Ishikawa (cell line): ENCODE data around the gene ALOX5.

ENCODE experiments used
- CEBPB ChIP-seq: IDR thresholded peaks from 2 replicates; pipeline ENCODE4 v1.6.1; 2012
- CREB1 ChIP-seq: IDR thresholded peaks from 2 replicates; pipeline ENCODE4 v1.6.1; 2012; ENCODE audit warnings: low read depth
- EGR1 ChIP-seq: IDR thresholded peaks from 2 replicates; pipeline ENCODE4 v1.6.1; 2012
- EP300 ChIP-seq: IDR thresholded peaks from 2 replicates; pipeline ENCODE4 v1.6.1; 2012; ENCODE audit warnings: borderline replicate concordance
- FOXM1 ChIP-seq: IDR thresholded peaks from 2 replicates; pipeline ENCODE4 v1.6.1; 2012; ENCODE audit warnings: low read depth, borderline replicate concordance
- NFIC ChIP-seq: IDR thresholded peaks from 2 replicates; pipeline ENCODE4 v1.6.1; 2012
- RAD21 ChIP-seq: IDR thresholded peaks from 2 replicates; pipeline ENCODE4 v1.6.1; 2012; ENCODE audit warnings: low read depth
- TAF1 ChIP-seq: IDR thresholded peaks from 2 replicates; pipeline ENCODE4 v1.6.1; 2012; ENCODE audit warnings: low read depth, mild to moderate bottlenecking
- TCF12 ChIP-seq: IDR thresholded peaks from 2 replicates; pipeline ENCODE4 v1.6.1; 2012; ENCODE audit warnings: low read depth
- USF1 ChIP-seq: IDR thresholded peaks from 2 replicates; pipeline ENCODE4 v1.6.1; 2012
- YY1 ChIP-seq: IDR thresholded peaks from 2 replicates; pipeline ENCODE4 v1.6.1; 2012; ENCODE audit warnings: low read depth
- TF ChIP-seq, protein P1 (sequence below): IDR thresholded peaks from 2 replicates; pipeline ENCODE4 v1.6.1; 2012
- TF ChIP-seq, protein P2 (sequence below): IDR thresholded peaks from 2 replicates; pipeline ENCODE4 v1.6.1; 2012; ENCODE audit warnings: low read depth, mild to moderate bottlenecking

DNA sequence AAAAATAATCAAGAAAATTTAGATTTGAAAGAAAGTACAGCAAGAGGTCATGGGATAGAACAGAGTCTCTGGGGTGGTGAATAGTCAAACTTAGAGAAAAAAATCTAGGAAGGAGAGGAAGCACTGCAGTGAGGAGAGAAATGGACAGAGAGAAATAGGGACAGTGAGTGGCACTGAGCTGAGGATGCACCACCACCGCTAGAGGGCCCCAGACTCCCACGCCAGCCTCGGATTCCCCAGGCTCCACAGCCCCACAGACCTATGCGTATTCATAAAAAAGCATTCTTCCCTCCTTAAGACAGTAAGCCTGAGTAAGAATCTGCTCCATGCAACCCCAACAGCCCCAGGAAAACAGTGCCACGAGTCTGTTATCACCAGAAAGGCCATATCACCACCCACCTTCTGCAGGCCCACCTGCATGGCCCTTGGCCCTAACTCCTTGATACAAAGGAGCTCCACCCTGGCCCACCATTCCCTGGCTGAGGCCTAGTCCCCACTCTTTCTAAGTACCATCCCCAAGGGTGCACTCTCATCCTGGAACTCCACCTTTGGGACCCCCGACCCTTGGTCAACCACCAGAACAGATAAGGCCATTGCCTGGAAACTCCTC is 91.0 kb downstream of the ALOX5 start:
- no peak for TF ChIP-seq FOXM1
- peak; percentile 93 for TF ChIP-seq RAD21
- TF ChIP-seq EP300: no peak
- TF ChIP-seq, protein P1, sequence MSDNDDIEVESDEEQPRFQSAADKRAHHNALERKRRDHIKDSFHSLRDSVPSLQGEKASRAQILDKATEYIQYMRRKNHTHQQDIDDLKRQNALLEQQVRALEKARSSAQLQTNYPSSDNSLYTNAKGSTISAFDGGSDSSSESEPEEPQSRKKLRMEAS: no peak
- no peak for TF ChIP-seq TAF1
- TF ChIP-seq NFIC: no peak
- no peak for TF ChIP-seq CEBPB
- TF ChIP-seq, protein P2, sequence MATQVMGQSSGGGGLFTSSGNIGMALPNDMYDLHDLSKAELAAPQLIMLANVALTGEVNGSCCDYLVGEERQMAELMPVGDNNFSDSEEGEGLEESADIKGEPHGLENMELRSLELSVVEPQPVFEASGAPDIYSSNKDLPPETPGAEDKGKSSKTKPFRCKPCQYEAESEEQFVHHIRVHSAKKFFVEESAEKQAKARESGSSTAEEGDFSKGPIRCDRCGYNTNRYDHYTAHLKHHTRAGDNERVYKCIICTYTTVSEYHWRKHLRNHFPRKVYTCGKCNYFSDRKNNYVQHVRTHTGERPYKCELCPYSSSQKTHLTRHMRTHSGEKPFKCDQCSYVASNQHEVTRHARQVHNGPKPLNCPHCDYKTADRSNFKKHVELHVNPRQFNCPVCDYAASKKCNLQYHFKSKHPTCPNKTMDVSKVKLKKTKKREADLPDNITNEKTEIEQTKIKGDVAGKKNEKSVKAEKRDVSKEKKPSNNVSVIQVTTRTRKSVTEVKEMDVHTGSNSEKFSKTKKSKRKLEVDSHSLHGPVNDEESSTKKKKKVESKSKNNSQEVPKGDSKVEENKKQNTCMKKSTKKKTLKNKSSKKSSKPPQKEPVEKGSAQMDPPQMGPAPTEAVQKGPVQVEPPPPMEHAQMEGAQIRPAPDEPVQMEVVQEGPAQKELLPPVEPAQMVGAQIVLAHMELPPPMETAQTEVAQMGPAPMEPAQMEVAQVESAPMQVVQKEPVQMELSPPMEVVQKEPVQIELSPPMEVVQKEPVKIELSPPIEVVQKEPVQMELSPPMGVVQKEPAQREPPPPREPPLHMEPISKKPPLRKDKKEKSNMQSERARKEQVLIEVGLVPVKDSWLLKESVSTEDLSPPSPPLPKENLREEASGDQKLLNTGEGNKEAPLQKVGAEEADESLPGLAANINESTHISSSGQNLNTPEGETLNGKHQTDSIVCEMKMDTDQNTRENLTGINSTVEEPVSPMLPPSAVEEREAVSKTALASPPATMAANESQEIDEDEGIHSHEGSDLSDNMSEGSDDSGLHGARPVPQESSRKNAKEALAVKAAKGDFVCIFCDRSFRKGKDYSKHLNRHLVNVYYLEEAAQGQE: no peak
- no peak for TF ChIP-seq EGR1
- TF ChIP-seq CREB1: no peak
- TF ChIP-seq TCF12: no peak
- TF ChIP-seq YY1: no peak
- TF ChIP-seq USF1: no peak
